Measurements from ENCODE around the gene PPP1R12A.

GRCh38 chr12:79973801-79974200 lies 38.9 kb upstream of the PPP1R12A start:
- TF ChIP-seq GABPB1 (CRISPR knock-in tag; IDR thresholded peaks at IDR 0.05), result no peak
- no peak for TF ChIP-seq CREB1 (IDR thresholded peaks at IDR 0.05)
- TF ChIP-seq CREB1 (CRISPR knock-in tag; IDR thresholded peaks at IDR 0.05), result no peak
- TF ChIP-seq CHD2 (IDR thresholded peaks at IDR 0.05; ENCODE audit: low read depth, low read length), result no peak
- no peak for TF ChIP-seq SRF (CRISPR knock-in tag; IDR thresholded peaks at IDR 0.05)

All from K562 (cell line).